HG03432 (cell line): ENCODE data around the gene CBLL2.
A peak's percentile ranks its signal among the peaks of the same experiment; 100 is the strongest.
"Not testable (repeated sequence)": the region's sequence is repeated elsewhere in the genome, so short reads cannot be mapped to it uniquely, and the experiment has no call there.

Experiments
- ATAC-seq: cut with Tn5 transposase; IDR thresholded peaks from one replicate; pipeline ENCODE4 v1.9.1; 2021; ENCODE audit warnings: mild to moderate bottlenecking, moderate library complexity; ENCODE audit not compliant: unreplicated experiment

Gene CBLL2

GRCh38 chrX:22272613-22273012 is at the start of gene CBLL2:
Gene CBLL2, plus strand, starts transcription at chrX:22272913. Its CDS starts 79 bp downstream, at chrX:22272992.
- no peak for ATAC-seq

GRCh38 chrX:22234380-22234779 is 38.3 kb upstream of the CBLL2 start:
- ATAC-seq, result no peak

GRCh38 chrX:22237479-22237878 is 35.2 kb upstream of the CBLL2 start:
- ATAC-seq, result no peak

- no peak for ATAC-seq
Observed at GRCh38 chrX:22246620-22247019, 26.1 kb upstream of the CBLL2 start.

GRCh38 chrX:22247169-22247568 is 25.5 kb upstream of the CBLL2 start:
- no peak for ATAC-seq

GRCh38 chrX:22248401-22248800 is 24.3 kb upstream of the CBLL2 start:
- no peak for ATAC-seq

- ATAC-seq, result no peak
Observed at GRCh38 chrX:22249371-22249770, 23.3 kb upstream of the CBLL2 start.

GRCh38 chrX:22268706-22269105 is 4.0 kb upstream of the CBLL2 start:
- no peak for ATAC-seq

- no peak for ATAC-seq
Observed at GRCh38 chrX:22273714-22274317, 1.1 kb downstream of the CBLL2 start.

GRCh38 chrX:22276781-22277180 is 4.1 kb downstream of the CBLL2 start:
- no peak for ATAC-seq

GRCh38 chrX:22278375-22278774 is 5.7 kb downstream of the CBLL2 start:
- no peak for ATAC-seq

GRCh38 chrX:22289209-22289608 is 16.5 kb downstream of the CBLL2 start:
- ATAC-seq, result not testable (repeated sequence)

GRCh38 chrX:22296871-22297270 is 24.2 kb downstream of the CBLL2 start:
- ATAC-seq, result no peak

GRCh38 chrX:22300130-22300529 is 27.4 kb downstream of the CBLL2 start:
- ATAC-seq, result peak; percentile 99

- no peak for ATAC-seq
Observed at GRCh38 chrX:22310779-22311178, 38.1 kb downstream of the CBLL2 start.

GRCh38 chrX:22313766-22314165 is 41.1 kb downstream of the CBLL2 start:
- no peak for ATAC-seq

- no peak for ATAC-seq
Observed at GRCh38 chrX:22314211-22314610, 41.5 kb downstream of the CBLL2 start.

GRCh38 chrX:22314692-22315091 is 42.0 kb downstream of the CBLL2 start:
- ATAC-seq, result no peak

- ATAC-seq, result no peak
Observed at GRCh38 chrX:22315151-22315550, 42.4 kb downstream of the CBLL2 start.

GRCh38 chrX:22320236-22320873 is 47.6 kb downstream of the CBLL2 start:
- ATAC-seq, result no peak

- no peak for ATAC-seq
Observed at GRCh38 chrX:22323541-22323940, 50.8 kb downstream of the CBLL2 start.
